Measurements from ENCODE around the gene P2RY2. TPM values are rescaled to one million over a fixed set of nuclear protein-coding genes. Genes with fewer than 3 reads are reported as not detected.

Gene P2RY2
- total RNA-seq, 1 experiment from 2014 or later = 0.26 TPM

GRCh38 chr11:73209892-73210291 is 8.2 kb upstream of the P2RY2 start:
- Mint-ChIP-seq H3K4me1 (peaks cover 0 to 3% of the 10 kb centered on the region in 2 experiments; a peak in 1 of 4 replicates), H3K27ac (no peak overlapping the region), H3K9me3 (peaks cover 0 to 2% of the 10 kb centered on the region in 2 experiments; a peak in 1 of 5 replicates), H3K4me3 (no peak overlapping the region), H3K36me3 (ENCODE audit: insufficient read depth in 1 of 3, low read depth in 3 of 3) (no peaks in the 10 kb centered on the region), H3K27me3 (ENCODE audit: low read depth) (peaks cover 9% of the 10 kb centered on the region)
- H3K9me3 ChIP-seq (ENCODE audit: control insufficient read depth, low read depth, low read length) = no peaks in the 10 kb centered on the region
- H2AK5ac ChIP-seq (ENCODE audit: insufficient read length, low read length) = no peak overlapping the region
- no peaks in the 10 kb centered on the region for H3K27me3 ChIP-seq (ENCODE audit: insufficient read depth, low read length)
- H3K4ac ChIP-seq (ENCODE audit: low read depth, low read length) = no peak overlapping the region
- no peak overlapping the region for H4K8ac ChIP-seq (replicated peaks; ENCODE audit: insufficient read length, low read depth, low read length)
- H3K23me2 ChIP-seq (ENCODE audit: insufficient read length, low read depth, low read length, poor library complexity, severe bottlenecking) = no peaks in the 10 kb centered on the region
- no peak overlapping the region for H3K56ac ChIP-seq (ENCODE audit: insufficient read length, low read depth, low read length)
- no peak overlapping the region for H2BK120ac ChIP-seq (ENCODE audit: low read depth, low read length, poor library complexity, severe bottlenecking)
- no peak overlapping the region for H2AFZ ChIP-seq (ENCODE audit: low read length)
- no peak overlapping the region for H3K23ac ChIP-seq (ENCODE audit: insufficient read length, low read depth, low read length)
- no peak overlapping the region for H2BK5ac ChIP-seq (ENCODE audit: insufficient read length, low read length)
- H3K4me1 ChIP-seq (ENCODE audit: insufficient read depth, low read length) = no peaks in the 10 kb centered on the region
- no peak for TF ChIP-seq CTCF (conservative IDR thresholded peaks at IDR 0.05)
- no peak for DNase-seq
- no CpG with 5 or more reads among the region's 2 CpGs for WGBS (ENCODE audit: extremely low coverage, insufficient read length, low lambda C conversion rate)
- H3K14ac ChIP-seq (ENCODE audit: insufficient read depth, low read length) = no peak overlapping the region
- no peak overlapping the region for H2BK15ac ChIP-seq (ENCODE audit: low read depth, low read length)
- H3T11ph ChIP-seq (ENCODE audit: low read length) = no peak overlapping the region
- no peak overlapping the region for H4K5ac ChIP-seq (ENCODE audit: insufficient read length, low read depth, low read length)
- no peak overlapping the region for H3K18ac ChIP-seq (ENCODE audit: insufficient read length, low read depth, low read length)
- no peak overlapping the region for H4K91ac ChIP-seq (ENCODE audit: insufficient read length, low read depth, low read length)
- no peak overlapping the region for H2BK20ac ChIP-seq (ENCODE audit: low read depth, low read length, poor library complexity, severe bottlenecking)
- H3K27ac ChIP-seq (ENCODE audit: insufficient read length, low read depth, low read length) = no peak overlapping the region
- H2BK12ac ChIP-seq (ENCODE audit: insufficient read length, low read depth, low read length) = no peak overlapping the region
- no peaks in the 10 kb centered on the region for H4K20me1 ChIP-seq (ENCODE audit: control insufficient read depth, insufficient read depth, insufficient read length)
- H3K4me2 ChIP-seq (ENCODE audit: insufficient read depth, insufficient read length, low read length) = no peak overlapping the region
- H3K79me1 ChIP-seq (ENCODE audit: insufficient read depth, low read depth, low read length, poor library complexity, severe bottlenecking) = no peaks in the 10 kb centered on the region
- no peak overlapping the region for H3K9ac ChIP-seq (ENCODE audit: extremely low read depth, insufficient read length, low read length)
- H3K79me2 ChIP-seq (ENCODE audit: insufficient read depth, low read length) = no peaks in the 10 kb centered on the region
